HG03095 (cell line): ENCODE measurements around the gene TMED5.
"Not testable (repeated sequence)": the region's sequence is repeated elsewhere in the genome, so short reads cannot be mapped to it uniquely, and the experiment has no call there.

ENCODE experiments used
- ATAC-seq: cut with Tn5 transposase; IDR thresholded peaks from one replicate; pipeline ENCODE4 v1.9.1; 2021; ENCODE audit warnings: moderate library complexity; ENCODE audit not compliant: unreplicated experiment

The TMED5 gene

DNA sequence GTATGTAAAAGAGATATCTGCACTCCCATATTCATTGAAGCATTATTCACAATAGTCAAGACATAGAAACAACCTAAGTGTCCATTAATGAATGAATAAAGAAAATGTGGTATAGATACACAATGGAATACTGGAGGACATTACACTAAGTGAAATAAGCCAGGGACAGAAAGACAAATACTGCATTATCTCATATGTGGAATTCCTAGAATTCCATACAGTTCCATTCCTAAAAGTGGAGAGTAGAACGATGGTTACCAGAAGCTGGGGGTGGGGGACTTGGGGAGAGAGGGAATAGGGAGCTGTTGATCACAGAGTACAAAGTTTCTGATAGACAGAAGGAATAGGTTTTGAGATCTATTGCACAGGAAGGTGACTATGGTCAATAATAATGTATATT is 7.4 kb downstream of the TMED5 start:
- no peak for ATAC-seq

- no peak for ATAC-seq
Measured at GRCh38 chr1:93171549-93172034, 8.6 kb downstream of the TMED5 start.

- ATAC-seq, result not testable (repeated sequence)
Measured at GRCh38 chr1:93170141-93170678, 10.0 kb downstream of the TMED5 start.

DNA sequence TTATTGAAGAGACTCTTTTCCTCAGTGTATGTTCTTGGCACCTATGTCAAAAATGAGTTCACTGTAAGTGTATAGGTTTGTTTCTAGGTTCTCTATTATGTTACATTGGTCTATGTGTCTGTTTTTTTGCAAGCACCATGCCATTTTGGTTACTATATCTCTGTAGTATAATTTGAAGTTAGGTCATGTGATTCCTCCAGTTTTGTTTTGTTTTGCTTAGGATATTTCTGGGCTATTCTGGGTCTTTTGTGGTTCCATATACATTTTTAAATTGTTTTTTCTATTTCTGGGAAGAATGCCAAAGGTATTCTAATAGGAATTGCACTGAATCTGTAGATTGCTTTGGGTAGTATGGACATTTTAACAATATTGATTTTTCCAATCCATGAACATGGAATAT is 13.2 kb downstream of the TMED5 start:
- no peak for ATAC-seq

DNA sequence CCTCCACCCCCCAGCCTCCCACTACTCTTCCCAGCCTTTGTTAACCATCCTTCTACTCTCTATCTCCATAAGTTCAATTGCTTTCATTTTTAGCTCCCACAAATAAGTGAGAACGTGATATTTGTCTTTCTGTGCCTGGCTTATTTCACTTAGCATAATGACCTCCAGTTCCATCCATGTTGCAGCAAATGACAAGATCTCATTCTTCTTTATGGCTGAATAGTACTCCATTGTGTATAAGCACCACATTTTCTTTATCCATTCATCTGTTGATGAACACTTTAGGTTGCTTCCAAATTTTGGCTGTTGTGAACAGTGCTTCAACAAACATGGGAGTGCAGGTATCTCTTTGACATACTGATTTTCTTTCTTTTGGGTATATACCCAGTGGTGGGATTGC is 14.3 kb downstream of the TMED5 start:
- ATAC-seq, result not testable (repeated sequence)

GRCh38 chr1:93164816-93165215 is 15.4 kb downstream of the TMED5 start:
- ATAC-seq, result no peak

DNA sequence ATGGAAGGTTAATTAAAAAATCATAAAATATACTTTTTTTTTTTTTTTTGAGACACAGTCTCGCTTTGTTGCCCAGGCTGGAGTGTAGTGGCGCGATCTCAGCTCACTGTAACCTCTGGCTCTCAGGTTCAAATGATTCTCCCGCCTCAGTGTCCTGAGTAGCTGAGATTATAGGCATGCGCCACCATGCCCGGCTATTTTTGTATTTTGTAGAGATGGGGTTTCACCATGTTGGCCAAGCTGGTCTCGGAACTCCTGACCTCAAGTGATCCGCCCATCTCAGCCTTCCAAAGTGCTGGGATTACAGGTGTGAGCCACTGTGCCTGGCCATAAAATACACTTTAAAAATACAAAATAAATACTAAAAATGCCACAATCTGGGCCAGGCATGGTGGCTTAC is 16.9 kb downstream of the TMED5 start:
- ATAC-seq, result not testable (repeated sequence)

- no peak for ATAC-seq
Measured at GRCh38 chr1:93159337-93159736, 20.9 kb downstream of the TMED5 start.

DNA sequence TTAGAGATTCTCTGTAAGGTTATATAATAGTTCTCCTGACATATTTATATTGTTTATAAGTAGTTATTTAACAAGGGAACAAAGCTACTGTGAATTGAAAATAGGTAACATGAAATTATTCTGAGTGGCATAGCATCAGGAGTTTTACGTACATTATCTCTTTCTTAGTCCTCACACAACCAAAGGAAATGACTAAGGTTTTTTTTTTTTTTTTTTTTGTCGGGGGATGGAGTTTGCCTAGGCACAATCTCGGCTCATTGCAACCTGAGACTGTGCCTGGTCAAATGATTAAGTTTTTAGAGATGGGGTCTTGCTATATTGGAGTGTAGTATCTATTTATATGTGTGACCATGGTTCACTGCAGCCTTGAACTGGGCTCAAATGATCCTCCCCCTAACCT is 24.9 kb downstream of the TMED5 start:
- ATAC-seq, result no peak

DNA sequence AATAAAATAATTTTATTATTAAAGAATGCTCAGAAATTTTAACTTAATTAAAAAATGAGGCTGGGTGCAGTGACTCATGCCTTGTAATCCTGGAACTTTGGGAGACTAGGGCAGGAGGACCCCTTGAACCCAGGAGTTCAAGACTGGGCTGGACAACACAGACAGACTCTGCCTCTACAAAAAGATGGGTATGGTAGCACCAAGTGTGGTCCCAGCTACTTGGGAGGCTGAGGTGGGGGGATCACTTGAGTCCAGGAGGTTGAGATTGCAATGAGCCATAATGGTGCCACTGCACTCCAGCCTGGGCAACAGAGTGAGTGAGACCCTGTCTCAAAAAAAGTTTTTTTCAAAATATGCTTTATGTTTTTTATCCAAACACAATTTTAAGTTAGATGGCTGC is 25.3 kb downstream of the TMED5 start:
- no peak for ATAC-seq

DNA sequence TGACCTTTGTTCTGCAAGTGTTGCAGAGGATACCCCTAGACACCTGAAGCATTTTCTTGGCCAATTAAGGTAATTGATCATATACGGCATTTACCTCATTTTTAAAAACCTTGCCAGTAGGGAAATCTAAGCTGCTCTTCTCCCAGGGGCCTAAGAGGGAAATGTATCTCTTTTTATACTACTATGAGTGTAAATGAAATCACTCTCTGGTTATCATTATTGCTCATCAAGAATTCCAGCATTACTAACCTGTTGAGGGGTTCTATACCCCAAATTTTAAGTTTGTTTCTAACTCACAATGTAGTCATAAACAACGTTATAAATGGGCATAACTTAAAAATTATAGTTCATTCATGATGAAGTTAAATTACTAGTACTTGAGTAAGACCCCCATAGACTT is 27.4 kb downstream of the TMED5 start:
- ATAC-seq, result no peak

GRCh38 chr1:93151474-93151873 is 28.7 kb downstream of the TMED5 start:
- no peak for ATAC-seq

GRCh38 chr1:93150729-93151128 is 29.5 kb downstream of the TMED5 start:
- ATAC-seq, result no peak

DNA sequence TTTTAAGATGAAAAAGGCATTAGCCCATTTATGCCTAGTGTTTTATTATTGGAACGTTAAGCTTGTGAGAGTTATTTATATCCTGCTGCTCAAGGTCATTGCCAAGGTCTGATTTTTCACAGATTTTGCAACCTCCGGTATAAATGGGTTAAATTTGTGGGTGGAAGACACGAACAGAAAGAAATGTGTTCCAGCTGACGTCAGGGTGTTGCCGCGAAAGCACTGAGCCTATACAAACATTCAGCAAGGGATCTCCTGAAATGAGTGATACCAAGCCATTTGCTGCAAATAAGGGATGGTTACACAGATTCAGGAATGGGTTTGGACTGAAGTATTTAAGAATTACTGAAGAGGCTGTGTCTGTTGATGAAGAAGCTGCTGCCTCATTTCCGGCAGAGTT is 32.2 kb downstream of the TMED5 start:
- no peak for ATAC-seq

DNA sequence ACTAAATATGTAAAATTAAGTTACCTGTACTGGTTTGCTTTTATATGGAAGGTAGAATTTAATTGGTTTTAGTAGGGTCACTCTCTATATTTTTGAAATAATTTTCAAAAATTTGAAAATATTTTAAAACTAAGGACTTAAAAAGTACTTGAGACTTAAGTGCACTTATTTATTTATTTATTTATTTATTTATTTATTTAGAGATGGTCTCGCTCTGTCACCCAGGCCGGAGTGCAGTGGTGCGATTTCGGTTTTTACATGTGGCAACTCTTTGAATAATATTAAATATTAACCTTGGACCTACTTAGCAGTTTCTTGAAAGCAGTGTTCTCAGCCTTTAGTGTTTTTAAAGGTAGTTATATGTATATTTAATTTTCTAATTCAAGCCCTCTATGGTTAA is 36.4 kb downstream of the TMED5 start:
- no peak for ATAC-seq

DNA sequence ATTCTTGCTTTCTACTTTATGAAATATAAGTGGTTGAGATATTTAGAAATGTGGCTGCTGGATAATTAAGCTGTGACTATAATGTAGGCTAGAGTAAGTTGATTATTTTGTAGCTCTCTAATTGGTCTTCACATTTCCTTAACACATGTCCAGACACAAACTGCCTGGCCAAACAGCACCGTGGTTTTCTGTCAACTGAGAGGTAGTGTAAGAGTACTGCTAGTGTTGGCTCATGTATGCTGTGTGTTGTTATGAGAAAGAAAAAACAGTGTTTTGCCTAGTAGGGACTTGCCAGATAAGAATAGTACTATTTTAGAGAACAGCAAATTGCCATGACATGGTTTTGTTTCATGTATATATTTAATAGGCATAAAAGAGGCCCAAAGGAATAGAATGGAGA is 37.1 kb downstream of the TMED5 start:
- no peak for ATAC-seq

DNA sequence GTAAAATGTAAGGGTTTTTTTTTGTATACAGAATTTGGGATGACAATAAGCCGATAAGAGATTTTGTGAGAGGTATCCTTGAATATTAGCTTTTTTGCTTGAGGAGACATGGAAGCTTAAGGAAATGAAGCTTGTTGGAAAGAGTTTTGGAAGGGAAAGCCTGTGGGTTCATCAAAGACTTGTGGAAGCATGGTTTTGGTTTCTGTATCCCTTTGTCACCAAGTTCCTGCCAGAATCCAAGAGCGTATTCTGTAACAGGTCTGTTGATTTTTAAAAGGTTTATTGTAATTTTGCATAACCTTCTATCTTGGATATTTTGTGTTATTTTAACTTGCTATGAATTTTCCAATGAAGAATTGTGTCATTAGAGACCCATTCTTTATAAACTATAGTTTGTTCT is 38.1 kb downstream of the TMED5 start:
- ATAC-seq, result no peak

GRCh38 chr1:93140106-93140505 is 40.1 kb downstream of the TMED5 start:
- no peak for ATAC-seq

- no peak for ATAC-seq
Measured at GRCh38 chr1:93137604-93138292, 42.5 kb downstream of the TMED5 start.

GRCh38 chr1:93136445-93136844 is 43.8 kb downstream of the TMED5 start:
- ATAC-seq, result no peak

GRCh38 chr1:93132638-93133037 is 47.6 kb downstream of the TMED5 start:
- ATAC-seq, result no peak

- ATAC-seq, result no peak
Measured at GRCh38 chr1:93129507-93130099, 50.6 kb downstream of the TMED5 start.
